ENCODE data around the gene TAS1R3. TPM values are rescaled to one million over a fixed set of nuclear protein-coding genes. Genes with fewer than 3 reads are reported as not detected.

The TAS1R3 gene
- total RNA-seq, 1 experiment from 2014 or later = 0.22 TPM

GRCh38 chr1:1324524-1325287 is 6.4 kb upstream of the TAS1R3 start, which contains the start of the genes CPTP and INTS11 (continued):
- TF ChIP-seq STAT6 (CRISPR knock-in tag; conservative IDR thresholded peaks at IDR 0.05; ENCODE audit: low read depth) (no peak), EMX1 (CRISPR knock-in tag; IDR thresholded peaks at IDR 0.05) (no peak), ZNF232 (CRISPR knock-in tag; IDR thresholded peaks at IDR 0.05) (no peak), GRHL2 (CRISPR knock-in tag; IDR thresholded peaks at IDR 0.05; ENCODE audit: insufficient replicate concordance, severe bottlenecking) (no peak), IRF1 (CRISPR knock-in tag; IDR thresholded peaks at IDR 0.05) (no peak), ZNF416 (CRISPR knock-in tag; IDR thresholded peaks at IDR 0.05) (no peak), ESRRA (CRISPR knock-in tag; IDR thresholded peaks at IDR 0.05; ENCODE audit: borderline replicate concordance) (no peak), ZNF423 (CRISPR knock-in tag; IDR thresholded peaks at IDR 0.05) (no peak), MAX (CRISPR knock-in tag; IDR thresholded peaks at IDR 0.05) (peak; percentile 65; the same call in 1 of the 2 replicates), ATF2 (CRISPR knock-in tag; IDR thresholded peaks at IDR 0.05; ENCODE audit: borderline replicate concordance, low read depth) (no peak), MYBL2 (CRISPR knock-in tag; IDR thresholded peaks at IDR 0.05) (peak; percentile 81; the same call in 1 of the 2 replicates), ARID4B (CRISPR knock-in tag; IDR thresholded peaks at IDR 0.05; ENCODE audit: borderline replicate concordance) (peak; percentile 89; the same call in 1 of the 2 replicates), ATF1 (CRISPR knock-in tag; IDR thresholded peaks at IDR 0.05) (no peak), ELF4 (CRISPR knock-in tag; IDR thresholded peaks at IDR 0.05; ENCODE audit: low read depth) (no peak), CREB1 (CRISPR knock-in tag; IDR thresholded peaks at IDR 0.05) (no peak), AFF4 (CRISPR knock-in tag; IDR thresholded peaks at IDR 0.05; ENCODE audit: borderline replicate concordance) (no peak), E2F5 (CRISPR knock-in tag; IDR thresholded peaks at IDR 0.05) (no peak; the same call in 1 of the 2 replicates)

Measured in WTC11 (cell line).